ENCODE results near the gene NRSN2.

GRCh38 chr20:382291-383115 lies 35.6 kb downstream of the NRSN2 start:
- no peak for TF ChIP-seq POLR2A (IDR thresholded peaks at IDR 0.05)
- no peak for TF ChIP-seq CTCF (IDR thresholded peaks at IDR 0.05)
